K562 (cell line): ENCODE results near the gene IL7R. TPM values are rescaled to one million over a fixed set of nuclear protein-coding genes. Genes with fewer than 3 reads are reported as not detected.

ENCODE experiments used
- ATAC-seq: fragments of 200-7000 bp; cut with Tn5 transposase; 3 replicates; pipeline ENCODE4 v1.9.1; 2020; ENCODE audit warnings: moderate library complexity
- BruUV-seq: library from RNA; stranded (reverse); fragments of 400-500 nt; replicated peaks from 2 replicates; lab custom pipeline; 2021; lab: Mats Ljungman, UMichigan
- CTCF ChIA-PET: fragments of 300-600 bp; formaldehyde crosslinking; extraction: SDS; loops from one replicate; lab custom pipeline; 2021; ENCODE audit warnings: low intra/inter-chr PET ratio; lab: Yijun Ruan, JAX
- POLR2A ChIA-PET: fragments of 300-600, 350-650 bp; sonication (Branson Sonifier 250); formaldehyde crosslinking; extraction: SDS; loops from one replicate; lab custom pipeline; 2021; ENCODE audit warnings: antibody characterized with exemption, inconsistent platforms; lab: Yijun Ruan, JAX
- DNase-seq, 4 experiments: peaks; one replicate each; pipeline versions ENCODE4 v3.0.0 to v3.0.0-alpha.2; 2011 to 2018; ENCODE audit warnings: low spot score in 3 of 4, mixed read lengths in 3 of 4; ENCODE audit errors: extremely low read depth in 1 of 4
- FAIRE-seq: peaks from 2 replicates; lab custom pipeline; 2011; peaks lifted over from hg19 to GRCh38; lab: Jason Lieb, UNC
- H2AFZ ChIP-seq: 2 replicates; pipeline ENCODE4 v1.6.0; 2011; ENCODE audit warnings: low read depth, low read length, control low read depth, inconsistent platforms
- H3K27ac ChIP-seq: fragments of 200-600 bp; 3 replicates; pipeline ENCODE4 v1.8.0; 2011; ENCODE audit warnings: low read depth, mild to moderate bottlenecking, control low read depth, inconsistent platforms, low read length, moderate library complexity, mixed read lengths; ENCODE audit errors: extremely low read depth
- H3K27me3 ChIP-seq, 2 experiments: fragments of 300-600 bp in 1 of 2; 2 replicates in 1 of 2; 3 replicates in 1 of 2; pipeline versions ENCODE4 v1.6.0 to v1.8.0; 2011; ENCODE audit warnings: inconsistent platforms in 2 of 2, low read length in 2 of 2, mild to moderate bottlenecking in 1 of 2, mixed read lengths in 1 of 2, moderate library complexity in 1 of 2; ENCODE audit not compliant: control insufficient read depth in 2 of 2, insufficient read depth in 2 of 2
- H3K36me3 ChIP-seq: fragments of 300-600 bp; 3 replicates; pipeline ENCODE4 v1.8.0; 2011; ENCODE audit warnings: mild to moderate bottlenecking, low read length, inconsistent platforms; ENCODE audit not compliant: control insufficient read depth, insufficient read depth
- H3K4me1 ChIP-seq, 2 experiments: fragments of 200-600 bp in 1 of 2; replicated peaks in 1 of 2; 2 replicates in 1 of 2; 3 replicates in 1 of 2; pipeline versions ENCODE4 v1.5.1 to v1.8.0; 2011; ENCODE audit warnings: inconsistent platforms in 2 of 2, low read length in 2 of 2, mild to moderate bottlenecking in 1 of 2, mixed read lengths in 1 of 2, moderate library complexity in 1 of 2; ENCODE audit not compliant: control insufficient read depth in 2 of 2, insufficient read depth in 2 of 2
- H3K4me2 ChIP-seq: 2 replicates; pipeline ENCODE4 v1.6.1; 2011; ENCODE audit warnings: low read length, control low read depth, inconsistent platforms, mixed read lengths; ENCODE audit not compliant: insufficient read depth
- H3K4me3 ChIP-seq: fragments of 200-600 bp; sonication (generic), shearing (Covaris generic); 2 replicates; pipeline ENCODE4 v1.5.1; 2016; ENCODE audit warnings: control low read depth, inconsistent platforms
- H3K79me2 ChIP-seq: fragments of 200-600 bp; 3 replicates; pipeline ENCODE4 v1.8.0; 2011; ENCODE audit warnings: low read length, inconsistent platforms; ENCODE audit not compliant: control insufficient read depth, insufficient read depth
- H3K9ac ChIP-seq, 2 experiments: 2 replicates each; pipeline versions ENCODE4 v1.6.0 to v1.6.1; 2011; ENCODE audit warnings: low read depth in 2 of 2, low read length in 2 of 2, control low read depth in 1 of 2, inconsistent platforms in 1 of 2, mild to moderate bottlenecking in 1 of 2, mixed read lengths in 1 of 2; ENCODE audit not compliant: insufficient read depth in 1 of 2
- H3K9me1 ChIP-seq: one replicate; pipeline ENCODE4 v1.6.0; 2011; ENCODE audit warnings: inconsistent platforms, mild to moderate bottlenecking, low read length, moderate library complexity; ENCODE audit not compliant: control insufficient read depth, insufficient read depth
- H3K9me3 ChIP-seq: replicated peaks from 2 replicates; pipeline ENCODE4 v1.5.1; 2011; ENCODE audit warnings: low read depth, low read length, inconsistent platforms; ENCODE audit not compliant: control insufficient read depth, insufficient read depth
- H4K20me1 ChIP-seq: replicated peaks from 2 replicates; pipeline ENCODE4 v1.6.1; 2011; ENCODE audit warnings: low read length, inconsistent platforms, mixed read lengths; ENCODE audit not compliant: control insufficient read depth, insufficient read depth
- DIDO1 ChIP-seq: fragments of 450-650 bp; IDR thresholded peaks from 2 replicates; pipeline ENCODE4 v1.6.1; 2016; ENCODE audit warnings: low read depth, missing biosample characterization, missing genetic modification characterization
- ETS2 ChIP-seq: IDR thresholded peaks from 2 replicates; pipeline ENCODE4 v1.6.1; 2016; ENCODE audit warnings: borderline replicate concordance, missing genetic modification characterization, mild to moderate bottlenecking, moderate library complexity, missing compliant biosample characterization; ENCODE audit not compliant: poor library complexity, severe bottlenecking
- ILK ChIP-seq: fragments of 450-650 bp; IDR thresholded peaks from 2 replicates; pipeline ENCODE4 v1.6.1; 2016; ENCODE audit warnings: missing genetic modification characterization, low read depth, mild to moderate bottlenecking, missing compliant biosample characterization, moderate library complexity, borderline replicate concordance
- MEF2A ChIP-seq: IDR thresholded peaks from 2 replicates; pipeline ENCODE4 v1.6.1; 2011; ENCODE audit warnings: low read depth, mild to moderate bottlenecking, low read length, moderate library complexity; ENCODE audit not compliant: control insufficient read depth
- MEIS2 ChIP-seq: fragments of 450-650 bp; IDR thresholded peaks from 2 replicates; pipeline ENCODE4 v1.6.1; 2014; ENCODE audit warnings: mild to moderate bottlenecking; ENCODE audit not compliant: partially characterized antibody
- PHB2 ChIP-seq: fragments of 450-650 bp; IDR thresholded peaks from 2 replicates; pipeline ENCODE4 v1.6.1; 2017; ENCODE audit warnings: low read depth
- SP1 ChIP-seq: sonication (generic); formaldehyde crosslinking; IDR thresholded peaks from 2 replicates; pipeline ENCODE4 v1.8.1; 2022; ENCODE audit warnings: mild to moderate bottlenecking, missing genetic modification reagents
- TAL1 ChIP-seq: fragments of 450-650 bp; IDR thresholded peaks from 2 replicates; pipeline ENCODE4 v1.6.1; 2016; ENCODE audit warnings: mild to moderate bottlenecking
- ZNF444 ChIP-seq: fragments of 250-450 bp; sonication (Bioruptor Pico); IDR thresholded peaks from 2 replicates; pipeline ENCODE4 v1.4.0; 2020; ENCODE audit warnings: mild to moderate bottlenecking, moderate library complexity
- ZNF445 ChIP-seq: fragments of 250-450 bp; sonication (Bioruptor Pico); IDR thresholded peaks from 2 replicates; pipeline ENCODE4 v1.4.0; 2020; ENCODE audit warnings: low read depth, mild to moderate bottlenecking, moderate library complexity
- WGBS: fragments of 100-300 bp; shearing (Covaris generic); methylation state at CpG from one replicate; pipeline ENCODE4 v1.1.6; 2016; ENCODE audit warnings: low coverage, mixed read lengths; ENCODE audit not compliant: insufficient coverage; ENCODE audit errors: missing lambda C conversion rate; 5-methylcytosine and 5-hydroxymethylcytosine counted together
- in situ Hi-C: fragments of 300-500 bp; cut with MboI; formaldehyde crosslinking; loops from 4 replicates; pipeline ENCODE4 v1.15.0; 2018; ENCODE audit warnings: inconsistent platforms, mixed read lengths
- intact Hi-C: fragments of 100-400 bp; cut with micrococcal nuclease; formaldehyde crosslinking; loops from 2 replicates; pipeline ENCODE4 v1.14.2; 2022
- polyA plus RNA-seq, 8 experiments: library from polyadenylated mRNA; depleted of rRNA in 4 of 8; stranded (reverse) in 5 of 8; unstranded in 3 of 8; fragments of >200 nt; fragmentation: Nextera tagmentation in 2 of 8; fragmentation: Illumina TruSeq in 1 of 8; extraction: Ambion mirVana in 2 of 8; extraction: Trizol in 1 of 8; gene quantifications; 2 replicates each; pipeline versions ENCODE4 v1.2.1 to v1.2.3, GENCODE V29; 2011 to 2014; ENCODE audit warnings: inconsistent platforms in 1 of 8, missing spikeins in 1 of 8
- total RNA-seq, 7 experiments: library from RNA; depleted of rRNA in 6 of 7; stranded (reverse); fragments of >200 nt in 6 of 7; fragmentation: Illumina TruSeq in 2 of 7; extraction: Trizol in 2 of 7; gene quantifications; 2 replicates each; pipeline versions ENCODE4 v1.2.1 to v1.2.3, GENCODE V29; 2011 to 2021; ENCODE audit warnings: low replicate concordance in 1 of 7
- TF ChIP-seq, protein P1 (sequence below), 2 experiments: fragments of 450-650 bp; IDR thresholded peaks; 2 replicates each; pipeline ENCODE4 v1.6.1; 2016; ENCODE audit warnings: mild to moderate bottlenecking in 2 of 2, borderline replicate concordance in 1 of 2, low read depth in 1 of 2, moderate library complexity in 1 of 2
- TF ChIP-seq, protein P2 (sequence below), 2 experiments: fragments of 450-650 bp; IDR thresholded peaks; 2 replicates each; pipeline ENCODE4 v1.6.1; 2016
- TF ChIP-seq, protein P3 (sequence below): fragments of 250-450 bp; sonication (Bioruptor Pico); IDR thresholded peaks from 2 replicates; pipeline ENCODE4 v1.8.0; 2021; ENCODE audit warnings: moderate library complexity, mild to moderate bottlenecking, inconsistent platforms

Gene IL7R
- total and polyA plus RNA-seq, 9 of the 15 experiments (the other 6 are each of a cell fraction or from before 2014, with no cell fraction given): 0.04 to 0.98 (median 0.09) TPM; not detected in 3

DNA sequence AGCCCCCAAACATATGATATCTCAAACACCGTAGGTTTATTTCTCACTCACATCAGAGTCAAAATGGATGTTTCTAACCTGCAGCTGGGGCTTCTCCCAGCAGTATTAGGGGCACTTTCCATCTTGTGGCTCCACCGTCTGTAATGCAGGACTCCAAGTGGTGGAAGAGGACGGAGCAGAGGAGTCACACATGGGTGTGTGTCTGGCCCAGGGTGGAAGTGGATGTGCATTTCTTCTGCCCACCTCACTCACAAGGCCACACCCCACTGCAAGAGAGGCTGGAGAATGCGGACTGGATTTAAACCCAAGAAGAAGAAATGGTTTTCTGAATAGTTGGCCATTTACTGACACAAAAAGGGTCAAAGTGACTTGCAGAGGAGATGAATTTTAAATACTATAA lies 13.9 kb downstream of the IL7R start:
- Histone ChIP-seq H2AFZ (no peak overlapping the region), H3K27ac (no peak overlapping the region), H3K9me1 (no peaks in the 10 kb centered on the region), H3K9ac (no peak overlapping the region), H3K36me3 (no peaks in the 10 kb centered on the region), H3K4me1 (no peaks in the 10 kb centered on the region), H4K20me1 (no peaks in the 10 kb centered on the region), H3K4me3 (no peak overlapping the region), H3K27me3 (no peaks in the 10 kb centered on the region), H3K4me2 (no peak overlapping the region), H3K9me3 (no peaks in the 10 kb centered on the region), H3K79me2 (no peaks in the 10 kb centered on the region)
- intact Hi-C loops: no loop called here
- no TSS peak for BruUV-seq
- POLR2A ChIA-PET: no interaction called here
- ATAC-seq: no peak
- DNase-seq: no peak
- FAIRE-seq: no peak
- WGBS: 0% methylated on average over 4 of the region's 4 CpGs
- in situ Hi-C loops: no loop called here
- CTCF ChIA-PET: no interaction called here
- TF ChIP-seq, protein P1, sequence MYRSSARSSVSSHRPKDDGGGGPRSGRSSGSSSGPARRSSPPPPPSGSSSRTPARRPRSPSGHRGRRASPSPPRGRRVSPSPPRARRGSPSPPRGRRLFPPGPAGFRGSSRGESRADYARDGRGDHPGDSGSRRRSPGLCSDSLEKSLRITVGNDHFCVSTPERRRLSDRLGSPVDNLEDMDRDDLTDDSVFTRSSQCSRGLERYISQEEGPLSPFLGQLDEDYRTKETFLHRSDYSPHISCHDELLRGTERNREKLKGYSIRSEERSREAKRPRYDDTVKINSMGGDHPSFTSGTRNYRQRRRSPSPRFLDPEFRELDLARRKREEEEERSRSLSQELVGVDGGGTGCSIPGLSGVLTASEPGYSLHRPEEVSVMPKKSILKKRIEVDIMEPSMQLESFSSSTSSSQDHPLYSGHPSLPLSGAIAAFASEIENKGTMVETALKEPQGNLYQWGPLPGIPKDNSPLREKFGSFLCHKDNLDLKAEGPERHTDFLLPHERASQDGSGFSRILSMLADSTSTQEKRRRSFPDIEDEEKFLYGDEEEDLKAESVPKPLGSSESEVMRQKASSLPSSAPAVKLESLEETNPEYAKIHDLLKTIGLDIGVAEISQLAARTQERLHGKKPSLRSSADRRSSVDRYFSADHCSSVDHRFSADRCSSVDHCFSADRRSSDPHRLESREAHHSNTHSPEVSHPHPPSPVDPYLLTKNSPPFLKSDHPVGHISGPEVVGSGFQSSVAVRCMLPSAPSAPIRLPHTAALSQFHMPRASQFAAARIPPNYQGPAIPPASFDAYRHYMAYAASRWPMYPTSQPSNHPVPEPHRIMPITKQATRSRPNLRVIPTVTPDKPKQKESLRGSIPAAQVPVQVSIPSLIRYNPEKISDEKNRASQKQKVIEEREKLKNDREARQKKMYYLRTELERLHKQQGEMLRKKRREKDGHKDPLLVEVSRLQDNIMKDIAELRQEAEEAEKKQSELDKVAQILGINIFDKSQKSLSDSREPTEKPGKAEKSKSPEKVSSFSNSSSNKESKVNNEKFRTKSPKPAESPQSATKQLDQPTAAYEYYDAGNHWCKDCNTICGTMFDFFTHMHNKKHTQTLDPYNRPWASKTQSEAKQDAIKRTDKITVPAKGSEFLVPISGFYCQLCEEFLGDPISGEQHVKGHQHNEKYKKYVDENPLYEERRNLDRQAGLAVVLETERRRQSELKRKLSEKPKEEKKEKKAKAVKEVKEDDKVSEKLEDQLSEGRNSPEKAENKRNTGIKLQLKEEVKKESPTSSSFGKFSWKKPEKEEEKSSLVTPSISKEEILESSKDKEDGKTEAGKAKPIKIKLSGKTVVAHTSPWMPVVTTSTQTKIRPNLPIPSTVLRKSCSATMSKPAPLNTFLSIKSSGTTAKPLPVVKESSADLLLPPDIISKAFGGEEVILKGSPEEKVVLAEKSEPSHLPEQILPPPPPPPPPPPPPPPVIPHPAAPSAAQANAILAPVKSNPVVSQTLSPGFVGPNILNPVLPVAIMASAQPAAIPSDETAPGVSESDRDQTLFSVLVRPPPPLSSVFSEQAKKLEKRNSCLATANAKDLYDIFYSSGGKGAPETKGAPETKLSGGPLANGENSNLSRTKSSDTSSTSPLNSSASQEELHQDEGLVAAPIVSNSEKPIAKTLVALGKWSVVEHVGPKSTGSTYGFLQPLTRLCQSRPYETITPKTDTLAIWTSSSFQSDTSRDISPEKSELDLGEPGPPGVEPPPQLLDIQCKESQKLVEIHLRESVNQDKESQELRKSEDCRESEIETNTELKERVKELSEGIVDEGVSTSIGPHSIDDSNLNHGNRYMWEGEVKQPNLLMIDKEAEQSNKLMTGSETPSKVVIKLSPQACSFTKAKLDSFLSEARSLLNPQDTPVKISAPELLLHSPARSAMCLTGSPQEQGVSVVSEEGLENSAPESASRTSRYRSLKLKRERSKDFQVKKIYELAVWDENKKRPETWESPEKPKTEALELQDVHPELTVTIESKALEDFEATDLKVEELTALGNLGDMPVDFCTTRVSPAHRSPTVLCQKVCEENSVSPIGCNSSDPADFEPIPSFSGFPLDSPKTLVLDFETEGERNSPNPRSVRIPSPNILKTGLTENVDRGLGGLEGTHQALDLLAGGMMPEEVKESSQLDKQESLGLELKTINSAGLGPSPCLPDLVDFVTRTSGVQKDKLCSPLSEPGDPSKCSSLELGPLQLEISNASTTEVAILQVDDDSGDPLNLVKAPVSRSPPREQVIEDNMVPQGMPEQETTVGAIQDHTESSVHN (IDR thresholded peaks at IDR 0.05; ENCODE audit: borderline replicate concordance in 1 of 2, low read depth in 1 of 2): no peak
- TF ChIP-seq ZNF444 (CRISPR knock-in tag): no peak
- TF ChIP-seq PHB2: no peak
- no peak for TF ChIP-seq MEF2A
- TF ChIP-seq ZNF445 (CRISPR knock-in tag): no peak
- no peak for TF ChIP-seq DIDO1 (tag)
- TF ChIP-seq MEIS2: no peak
- no peak for TF ChIP-seq ILK (tag)
- no peak for TF ChIP-seq SP1 (CRISPR knock-in tag)
- TF ChIP-seq ETS2 (tag): no peak
- no peak for TF ChIP-seq TAL1
- TF ChIP-seq, protein P2, sequence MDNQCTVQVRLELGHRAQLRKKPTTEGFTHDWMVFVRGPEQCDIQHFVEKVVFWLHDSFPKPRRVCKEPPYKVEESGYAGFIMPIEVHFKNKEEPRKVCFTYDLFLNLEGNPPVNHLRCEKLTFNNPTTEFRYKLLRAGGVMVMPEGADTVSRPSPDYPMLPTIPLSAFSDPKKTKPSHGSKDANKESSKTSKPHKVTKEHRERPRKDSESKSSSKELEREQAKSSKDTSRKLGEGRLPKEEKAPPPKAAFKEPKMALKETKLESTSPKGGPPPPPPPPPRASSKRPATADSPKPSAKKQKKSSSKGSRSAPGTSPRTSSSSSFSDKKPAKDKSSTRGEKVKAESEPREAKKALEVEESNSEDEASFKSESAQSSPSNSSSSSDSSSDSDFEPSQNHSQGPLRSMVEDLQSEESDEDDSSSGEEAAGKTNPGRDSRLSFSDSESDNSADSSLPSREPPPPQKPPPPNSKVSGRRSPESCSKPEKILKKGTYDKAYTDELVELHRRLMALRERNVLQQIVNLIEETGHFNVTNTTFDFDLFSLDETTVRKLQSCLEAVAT (IDR thresholded peaks at IDR 0.05): no peak
- TF ChIP-seq, protein P3, sequence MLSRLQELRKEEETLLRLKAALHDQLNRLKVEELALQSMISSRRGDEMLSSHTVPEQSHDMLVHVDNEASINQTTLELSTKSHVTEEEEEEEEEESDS: no peak
